ENCODE measurements around the gene PTCD1.
"Not testable (repeated sequence)": the region's sequence is repeated elsewhere in the genome, so short reads cannot be mapped to it uniquely, and the experiment has no call there.

Gene PTCD1

GRCh38 chr7:99389772-99390171 lies 48.8 kb downstream of the PTCD1 start:
- no peak overlapping the region for H3K4me3 ChIP-seq (ENCODE audit: low read depth, low read length)
- no peak for TF ChIP-seq CTCF (IDR thresholded peaks at IDR 0.05; ENCODE audit: control insufficient read depth, extremely low read depth, insufficient read depth)
- DNase-seq (ENCODE audit: low read depth): no peak

GRCh38 chr7:99387912-99388311 lies 50.7 kb downstream of the PTCD1 start:
- no peak for DNase-seq (ENCODE audit: low read depth)
- H3K4me3 ChIP-seq (ENCODE audit: low read depth, low read length): no peak overlapping the region
- TF ChIP-seq CTCF (IDR thresholded peaks at IDR 0.05; ENCODE audit: control insufficient read depth, extremely low read depth, insufficient read depth): no peak

GRCh38 chr7:99387239-99387635 lies 51.4 kb downstream of the PTCD1 start:
- not testable (repeated sequence) for DNase-seq (ENCODE audit: low read depth); H3K4me3 ChIP-seq (ENCODE audit: low read depth, low read length)

GRCh38 chr7:99386584-99387238 lies 51.9 kb downstream of the PTCD1 start:
- H3K4me3 ChIP-seq (ENCODE audit: low read depth, low read length): no peak overlapping the region
- no peak for TF ChIP-seq CTCF (IDR thresholded peaks at IDR 0.05; ENCODE audit: control insufficient read depth, extremely low read depth, insufficient read depth)
- no peak for DNase-seq (ENCODE audit: low read depth)

- DNase-seq (ENCODE audit: low read depth): no peak
- no peak for TF ChIP-seq CTCF (IDR thresholded peaks at IDR 0.05; ENCODE audit: control insufficient read depth, extremely low read depth, insufficient read depth)
- H3K4me3 ChIP-seq (ENCODE audit: low read depth, low read length): no peak overlapping the region
These were observed 53.0 kb downstream of the PTCD1 start for GRCh38 chr7:99385564-99385963.

- no peak for TF ChIP-seq CTCF (IDR thresholded peaks at IDR 0.05; ENCODE audit: control insufficient read depth, extremely low read depth, insufficient read depth)
- no peak for DNase-seq (ENCODE audit: low read depth)
These were observed 54.1 kb downstream of the PTCD1 start for GRCh38 chr7:99384523-99384922.

GRCh38 chr7:99383791-99384370 lies 54.7 kb downstream of the PTCD1 start:
- DNase-seq (ENCODE audit: low read depth): no peak
- H3K4me3 ChIP-seq (ENCODE audit: low read depth, low read length): no peak overlapping the region
- no peak for TF ChIP-seq CTCF (IDR thresholded peaks at IDR 0.05; ENCODE audit: control insufficient read depth, extremely low read depth, insufficient read depth)

More at GRCh38 chr7:99384523-99384922, 54.1 kb downstream of the PTCD1 start:
- H3K4me3 ChIP-seq (ENCODE audit: low read depth, low read length): no peak overlapping the region
